Mammary epithelial cell (primary cell): Measurements from ENCODE around the gene BEST3.

ENCODE experiments used
- EZH2 ChIP-seq: IDR thresholded peaks from 2 replicates; pipeline ENCODE4 v1.6.1; 2012; ENCODE audit warnings: low read length, inconsistent platforms, borderline replicate concordance
- TF ChIP-seq, protein P1 (sequence below), 2 donors: IDR thresholded peaks in 1 of 2; conservative IDR thresholded peaks in 1 of 2; 2 replicates each; pipeline ENCODE4 v1.5.1; 2011 to 2012; ENCODE audit warnings: inconsistent platforms in 2 of 2, low read length in 2 of 2, mild to moderate bottlenecking in 2 of 2, control low read depth in 1 of 2, low read depth in 1 of 2; ENCODE audit not compliant: insufficient read depth in 1 of 2; ENCODE audit errors: extremely low read depth in 1 of 2

DNA sequence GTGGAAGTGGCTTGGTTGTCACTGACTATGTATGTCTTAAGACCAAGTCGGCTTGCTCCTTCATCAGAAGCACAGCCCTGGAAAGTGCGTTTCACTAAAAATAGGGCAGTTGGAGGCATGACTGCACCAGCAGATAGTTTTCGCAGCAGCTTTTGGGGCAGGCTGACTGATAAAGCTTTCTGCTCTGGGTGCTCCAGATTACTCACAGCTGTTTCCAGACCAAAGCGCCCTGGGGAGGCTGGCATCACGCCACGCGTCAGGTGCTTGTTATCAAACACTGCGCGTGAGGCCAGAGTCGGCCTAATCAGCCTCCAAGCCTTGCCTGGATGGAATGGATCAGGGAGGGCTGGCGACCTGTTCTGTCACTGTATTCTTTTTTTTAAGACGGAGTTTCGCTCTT lies 75.1 kb downstream of the BEST3 start:
- TF ChIP-seq EZH2, result no peak
- TF ChIP-seq, protein P1, sequence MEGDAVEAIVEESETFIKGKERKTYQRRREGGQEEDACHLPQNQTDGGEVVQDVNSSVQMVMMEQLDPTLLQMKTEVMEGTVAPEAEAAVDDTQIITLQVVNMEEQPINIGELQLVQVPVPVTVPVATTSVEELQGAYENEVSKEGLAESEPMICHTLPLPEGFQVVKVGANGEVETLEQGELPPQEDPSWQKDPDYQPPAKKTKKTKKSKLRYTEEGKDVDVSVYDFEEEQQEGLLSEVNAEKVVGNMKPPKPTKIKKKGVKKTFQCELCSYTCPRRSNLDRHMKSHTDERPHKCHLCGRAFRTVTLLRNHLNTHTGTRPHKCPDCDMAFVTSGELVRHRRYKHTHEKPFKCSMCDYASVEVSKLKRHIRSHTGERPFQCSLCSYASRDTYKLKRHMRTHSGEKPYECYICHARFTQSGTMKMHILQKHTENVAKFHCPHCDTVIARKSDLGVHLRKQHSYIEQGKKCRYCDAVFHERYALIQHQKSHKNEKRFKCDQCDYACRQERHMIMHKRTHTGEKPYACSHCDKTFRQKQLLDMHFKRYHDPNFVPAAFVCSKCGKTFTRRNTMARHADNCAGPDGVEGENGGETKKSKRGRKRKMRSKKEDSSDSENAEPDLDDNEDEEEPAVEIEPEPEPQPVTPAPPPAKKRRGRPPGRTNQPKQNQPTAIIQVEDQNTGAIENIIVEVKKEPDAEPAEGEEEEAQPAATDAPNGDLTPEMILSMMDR (conservative IDR thresholded peaks at IDR 0.05 in 1 of 2, IDR thresholded peaks at IDR 0.05 in 1 of 2; ENCODE audit: extremely low read depth in 1 of 2, insufficient read depth in 1 of 2, low read depth in 1 of 2, low read length in 2 of 2), result no peak
